HG03280 (cell line): ENCODE measurements around the gene CCDC127.
A peak's percentile ranks its signal among the peaks of the same experiment; 100 is the strongest.
"Not testable (repeated sequence)": the region's sequence is repeated elsewhere in the genome, so short reads cannot be mapped to it uniquely, and the experiment has no call there.

ENCODE experiments used
- ATAC-seq: cut with Tn5 transposase; IDR thresholded peaks from one replicate; pipeline ENCODE4 v1.9.1; 2021; ENCODE audit warnings: mild to moderate bottlenecking, moderate library complexity; ENCODE audit not compliant: unreplicated experiment

CCDC127 gene

DNA sequence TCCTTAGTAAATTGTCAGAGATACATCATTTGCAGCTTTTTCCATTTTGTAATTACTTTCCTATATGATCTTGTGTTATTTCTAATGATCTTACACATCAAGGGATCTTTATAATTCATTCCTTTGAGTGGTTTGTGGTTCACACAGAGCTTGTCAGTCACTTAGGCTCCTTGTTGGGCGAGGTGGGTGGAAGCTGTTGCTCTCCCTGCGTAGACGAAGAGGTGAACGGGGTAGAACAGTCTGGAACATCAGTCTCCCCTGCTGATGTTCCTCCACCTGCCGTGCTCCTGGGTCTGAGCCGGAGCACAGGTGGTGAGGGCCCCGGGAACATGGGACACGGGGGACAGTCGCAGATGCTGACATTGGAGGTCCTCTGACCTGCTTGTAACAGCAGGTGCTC, 17.6 kb upstream of the CCDC127 start:
- not testable (repeated sequence) for ATAC-seq

DNA sequence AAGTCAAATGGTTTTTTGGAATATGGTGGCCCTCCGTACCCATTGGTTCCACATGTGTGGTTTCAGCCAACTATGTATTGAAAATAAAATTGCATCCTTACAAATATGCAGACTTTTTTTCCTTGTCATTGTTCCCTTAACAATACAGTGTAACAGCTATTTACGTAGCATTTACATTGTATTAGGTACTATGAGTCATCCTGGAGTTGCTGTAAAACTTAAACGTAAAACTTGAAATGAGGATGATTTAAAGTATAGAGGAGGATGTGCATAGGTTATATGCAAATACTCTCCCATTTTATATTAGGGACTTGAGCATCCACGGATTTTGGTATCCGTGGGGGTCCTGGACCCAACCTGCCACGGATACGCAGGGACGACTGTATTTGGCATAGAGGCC, 16.5 kb upstream of the CCDC127 start:
- ATAC-seq, result no peak

DNA sequence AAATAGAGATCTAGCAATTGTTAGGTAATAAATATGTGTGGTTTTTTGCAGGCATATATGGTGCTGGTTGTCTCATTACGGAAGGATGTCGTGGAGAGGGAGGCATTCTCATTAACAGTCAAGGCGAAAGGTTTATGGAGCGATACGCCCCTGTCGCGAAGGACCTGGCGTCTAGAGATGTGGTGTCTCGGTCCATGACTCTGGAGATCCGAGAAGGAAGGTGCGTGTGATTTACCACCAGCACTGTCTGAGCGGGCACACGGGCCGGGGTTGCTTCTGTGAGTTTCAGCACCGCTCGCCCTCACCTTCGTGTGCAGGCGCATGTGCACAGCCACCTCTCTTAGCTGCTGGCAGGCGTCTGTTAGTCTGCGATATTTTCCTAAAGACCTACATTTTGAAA, 15.5 kb upstream of the CCDC127 start:
- not testable (repeated sequence) for ATAC-seq

- no peak for ATAC-seq
Measured at GRCh38 chr5:231661-232060, 13.7 kb upstream of the CCDC127 start.

DNA sequence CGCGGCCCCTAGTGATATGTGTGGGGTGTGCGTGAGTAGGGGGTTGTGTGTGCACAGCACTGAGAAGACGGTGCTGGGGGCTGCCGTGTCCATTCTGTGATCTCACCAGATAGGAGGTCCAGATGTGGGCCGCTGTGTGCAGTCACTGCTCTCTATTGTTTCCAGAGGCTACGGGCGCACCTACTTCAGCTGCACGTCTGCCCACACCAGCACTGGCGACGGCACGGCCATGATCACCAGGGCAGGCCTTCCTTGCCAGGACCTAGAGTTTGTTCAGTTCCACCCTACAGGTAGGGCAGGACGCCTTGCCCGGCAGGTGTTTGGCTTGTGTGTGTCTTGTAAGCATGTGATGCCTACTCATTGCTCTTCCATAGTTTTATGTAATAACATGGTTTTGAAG, 12.8 kb upstream of the CCDC127 start:
- ATAC-seq, result no peak

DNA sequence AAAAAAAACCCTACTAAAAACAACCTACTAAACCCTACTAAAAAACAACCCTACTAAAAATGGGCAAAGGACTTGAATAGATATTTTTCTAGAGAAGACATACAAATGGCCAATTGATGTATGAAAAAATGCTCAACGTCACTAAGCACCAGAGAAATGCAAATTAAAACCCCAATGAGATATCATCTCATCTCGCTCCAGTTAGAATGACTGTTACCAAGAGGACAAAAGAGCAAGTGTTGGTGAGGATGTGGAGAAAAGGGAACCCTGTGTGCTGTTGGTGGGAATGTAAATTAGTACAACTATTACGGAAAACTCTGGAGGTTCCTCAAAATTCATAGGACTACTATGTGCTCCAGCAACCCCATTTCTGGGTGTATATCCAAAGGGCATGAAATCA, 10.9 kb upstream of the CCDC127 start:
- ATAC-seq, result no peak

DNA sequence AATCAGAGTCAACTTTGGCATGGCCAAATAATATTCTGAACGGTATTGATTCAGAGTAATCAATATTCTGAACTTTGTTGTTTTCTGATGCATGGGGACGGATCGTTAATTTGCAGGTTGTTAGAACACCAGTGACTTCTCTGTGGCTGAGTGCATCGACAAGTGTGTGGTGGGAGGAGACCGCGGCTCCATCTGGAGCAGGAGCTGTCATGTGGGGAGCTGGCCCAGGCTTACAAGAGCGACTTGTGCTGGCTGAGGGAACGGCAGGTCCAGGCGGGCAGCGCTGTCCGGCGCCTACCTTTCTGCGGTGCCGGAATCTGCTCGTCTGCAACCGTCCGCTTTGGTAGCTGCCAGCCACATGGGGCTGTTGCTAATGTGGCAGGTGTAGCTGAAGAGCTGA, 9.4 kb upstream of the CCDC127 start:
- not testable (repeated sequence) for ATAC-seq

DNA sequence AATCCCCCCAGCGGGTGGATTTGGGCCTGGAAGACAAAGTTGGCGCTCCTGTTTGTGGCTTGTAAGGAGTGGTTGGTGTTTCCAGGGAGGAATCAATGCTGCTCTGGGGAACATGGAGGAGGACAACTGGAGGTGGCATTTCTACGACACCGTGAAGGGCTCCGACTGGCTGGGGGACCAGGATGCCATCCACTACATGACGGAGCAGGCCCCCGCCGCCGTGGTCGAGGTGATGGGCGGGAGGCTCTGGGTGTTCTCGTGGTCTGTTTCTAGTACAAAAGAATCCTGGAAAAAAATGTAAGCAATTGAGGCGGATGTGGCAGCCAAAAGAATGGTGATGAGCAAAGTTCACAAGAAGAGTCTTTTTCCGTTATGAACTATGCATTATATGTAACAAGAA, 7.4 kb upstream of the CCDC127 start:
- ATAC-seq, result no peak

DNA sequence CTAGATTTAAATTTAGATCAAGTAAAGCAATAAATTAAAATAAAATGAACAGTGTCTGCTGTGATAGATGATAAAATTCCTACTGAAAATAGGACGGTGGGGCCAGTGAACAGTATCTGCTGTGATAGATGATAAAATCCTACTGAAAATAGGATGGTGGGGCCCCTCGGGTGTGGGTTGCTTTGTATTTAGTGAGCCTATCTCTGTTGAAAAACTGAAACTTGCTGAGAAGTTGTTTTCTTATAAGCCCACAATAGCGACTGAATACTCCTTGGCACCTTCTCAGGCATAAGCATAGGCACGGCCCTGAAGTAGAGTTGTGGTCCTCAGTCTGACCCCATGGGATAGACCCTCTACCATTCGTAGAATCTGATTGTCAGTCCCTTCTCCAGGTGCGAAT, 5.8 kb upstream of the CCDC127 start:
- no peak for ATAC-seq

GRCh38 chr5:222951-223715, 5.2 kb upstream of the CCDC127 start:
- not testable (repeated sequence) for ATAC-seq

DNA sequence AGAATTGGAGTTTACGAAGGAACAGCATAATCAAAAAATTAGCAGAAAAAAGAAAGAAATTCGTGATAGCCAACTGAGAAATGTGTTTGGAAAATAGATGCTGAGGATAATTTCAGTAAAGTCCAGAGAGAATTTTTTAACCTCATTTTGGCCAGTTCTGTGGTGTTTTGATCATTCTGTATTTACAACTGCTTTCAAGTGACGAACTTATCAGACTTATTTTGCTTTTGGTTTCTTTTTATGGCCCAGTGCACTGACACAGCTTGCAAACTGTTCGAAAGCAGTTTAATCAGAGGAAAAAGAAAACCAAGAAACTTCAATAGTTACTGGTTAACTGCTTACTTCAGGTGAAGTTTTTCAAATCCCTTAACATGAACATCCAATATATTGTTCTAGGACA, 2.0 kb upstream of the CCDC127 start:
- no peak for ATAC-seq

- ATAC-seq, result no peak
Measured at GRCh38 chr5:219460-219863, 1.5 kb upstream of the CCDC127 start.

DNA sequence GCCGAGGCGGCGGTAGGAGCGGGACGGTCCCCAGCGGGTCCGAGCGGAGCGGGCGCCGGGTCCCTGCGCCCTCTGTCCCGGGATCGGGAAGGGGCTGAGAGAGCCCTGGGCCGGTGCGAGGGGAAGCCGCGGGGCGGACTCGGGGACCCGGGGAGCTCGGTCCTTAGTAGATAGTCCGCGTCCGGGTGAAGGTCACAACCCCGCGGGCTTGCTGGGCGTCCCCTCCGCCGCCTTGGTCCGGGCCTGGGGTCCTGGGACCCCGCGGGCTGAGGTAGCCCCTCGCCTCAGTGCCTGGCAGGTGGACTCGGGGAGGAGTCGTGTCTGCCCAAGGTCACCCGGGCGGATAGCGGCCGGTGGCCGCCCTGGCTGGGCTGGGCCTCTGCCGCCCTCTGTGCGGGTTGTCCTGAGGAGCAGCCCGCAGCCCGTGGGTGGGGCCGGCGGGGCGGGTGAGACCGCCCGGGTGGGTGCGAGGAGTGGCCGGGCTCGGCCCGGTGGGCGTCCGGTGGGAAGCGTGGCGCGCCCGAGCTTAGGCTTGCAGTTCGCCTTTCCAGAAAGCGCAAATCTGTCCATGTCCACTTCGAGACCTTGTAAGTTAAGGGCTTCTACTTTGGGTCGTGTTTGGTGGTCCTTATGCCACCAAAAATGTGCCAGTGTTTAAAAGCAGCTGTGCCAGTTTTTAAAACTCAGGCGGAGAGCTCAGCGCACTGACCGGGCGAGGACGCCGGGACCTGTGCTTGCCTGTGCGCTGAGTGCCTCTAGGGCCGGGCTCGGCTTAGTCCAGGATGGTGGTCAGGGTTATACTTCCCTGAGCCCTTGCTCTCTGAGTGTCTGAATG, 721 bp upstream of the CCDC127 start:
- peak; percentile 19 for ATAC-seq

DNA sequence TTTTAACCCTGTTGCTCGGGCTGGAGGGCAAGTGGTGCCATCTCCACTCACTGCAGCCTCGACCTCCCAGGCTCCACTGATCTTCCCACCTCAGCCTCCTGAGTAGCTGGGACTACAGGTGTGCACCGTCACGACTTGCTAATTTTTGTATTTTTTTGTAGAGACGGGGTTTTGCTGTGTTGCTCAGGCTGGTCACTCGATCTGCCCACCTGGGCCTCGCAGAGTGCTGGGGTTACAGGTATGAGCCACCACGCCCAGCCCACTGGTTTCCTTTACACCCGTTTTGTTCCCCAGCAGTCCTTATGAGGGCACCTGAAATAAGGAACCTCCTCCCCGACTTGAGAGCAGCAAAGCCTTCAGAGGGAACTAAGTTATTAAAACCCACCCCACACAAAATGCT, 1.9 kb downstream of the CCDC127 start:
- ATAC-seq, result not testable (repeated sequence)

DNA sequence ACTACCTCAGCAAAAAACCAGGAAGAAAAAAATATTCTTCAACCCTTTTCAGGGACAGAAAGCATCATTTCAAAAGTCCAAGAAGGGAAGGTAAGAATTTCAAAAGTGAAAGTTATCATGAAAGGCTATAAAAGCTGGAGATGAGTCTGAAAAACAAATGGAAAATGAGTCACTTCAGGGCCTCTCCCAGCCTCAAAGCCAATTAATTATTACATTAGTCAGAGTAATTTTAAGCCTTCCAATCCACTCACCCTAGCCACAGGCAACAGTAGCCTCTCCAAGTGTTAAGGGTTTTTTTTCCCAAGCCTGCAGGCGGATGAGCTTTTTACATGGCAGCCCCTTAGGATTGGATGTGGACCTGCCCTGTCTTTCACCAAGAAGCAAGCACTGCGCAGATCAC, 2.7 kb downstream of the CCDC127 start:
- not testable (repeated sequence) for ATAC-seq

GRCh38 chr5:213803-214395, 4.1 kb downstream of the CCDC127 start:
- no peak for ATAC-seq

- no peak for ATAC-seq
Measured at GRCh38 chr5:208449-209114, 9.4 kb downstream of the CCDC127 start.

GRCh38 chr5:207599-207998, 10.4 kb downstream of the CCDC127 start:
- no peak for ATAC-seq

- no peak for ATAC-seq
Measured at GRCh38 chr5:206927-207536, 10.9 kb downstream of the CCDC127 start.

GRCh38 chr5:206406-206805, 11.5 kb downstream of the CCDC127 start:
- ATAC-seq, result no peak
